ENCODE data around the gene FBXO4.

The FBXO4 gene, protein sequence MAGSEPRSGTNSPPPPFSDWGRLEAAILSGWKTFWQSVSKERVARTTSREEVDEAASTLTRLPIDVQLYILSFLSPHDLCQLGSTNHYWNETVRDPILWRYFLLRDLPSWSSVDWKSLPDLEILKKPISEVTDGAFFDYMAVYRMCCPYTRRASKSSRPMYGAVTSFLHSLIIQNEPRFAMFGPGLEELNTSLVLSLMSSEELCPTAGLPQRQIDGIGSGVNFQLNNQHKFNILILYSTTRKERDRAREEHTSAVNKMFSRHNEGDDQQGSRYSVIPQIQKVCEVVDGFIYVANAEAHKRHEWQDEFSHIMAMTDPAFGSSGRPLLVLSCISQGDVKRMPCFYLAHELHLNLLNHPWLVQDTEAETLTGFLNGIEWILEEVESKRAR

DNA sequence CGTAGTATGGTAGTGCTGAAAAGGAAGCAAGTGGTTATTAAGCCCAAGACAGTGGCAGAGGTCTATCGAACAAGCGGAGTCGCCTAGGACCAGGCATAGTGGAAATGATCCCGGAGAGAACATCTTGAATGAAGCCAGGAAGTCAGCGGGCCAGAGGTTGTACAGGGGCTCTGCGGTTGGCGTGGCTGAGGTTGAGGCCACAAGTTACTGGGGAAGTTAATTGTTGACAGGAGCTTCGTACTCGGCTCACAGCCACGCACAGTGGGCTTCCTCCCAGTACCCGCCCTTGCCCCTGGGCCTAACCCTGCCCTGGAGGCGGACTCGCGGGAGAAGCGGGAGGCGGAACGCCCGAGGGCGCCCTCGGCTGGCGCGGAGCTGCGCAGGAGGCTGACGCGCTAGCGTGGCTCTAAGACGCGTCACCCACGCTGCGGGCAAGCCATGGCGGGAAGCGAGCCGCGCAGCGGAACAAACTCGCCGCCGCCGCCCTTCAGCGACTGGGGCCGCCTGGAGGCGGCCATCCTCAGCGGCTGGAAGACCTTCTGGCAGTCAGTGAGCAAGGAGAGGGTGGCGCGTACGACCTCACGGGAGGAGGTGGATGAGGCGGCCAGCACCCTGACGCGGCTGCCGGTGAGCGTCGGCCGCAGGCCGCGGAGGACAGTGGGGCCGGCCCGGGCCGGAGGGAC lies at the start of gene FBXO4:
Gene FBXO4, plus strand, starts transcription at position 410 of the 683 bp plus-strand sequence. Its CDS starts 29 bp downstream, at position 439.
- peak; percentile 46 for DNase-seq

DNA sequence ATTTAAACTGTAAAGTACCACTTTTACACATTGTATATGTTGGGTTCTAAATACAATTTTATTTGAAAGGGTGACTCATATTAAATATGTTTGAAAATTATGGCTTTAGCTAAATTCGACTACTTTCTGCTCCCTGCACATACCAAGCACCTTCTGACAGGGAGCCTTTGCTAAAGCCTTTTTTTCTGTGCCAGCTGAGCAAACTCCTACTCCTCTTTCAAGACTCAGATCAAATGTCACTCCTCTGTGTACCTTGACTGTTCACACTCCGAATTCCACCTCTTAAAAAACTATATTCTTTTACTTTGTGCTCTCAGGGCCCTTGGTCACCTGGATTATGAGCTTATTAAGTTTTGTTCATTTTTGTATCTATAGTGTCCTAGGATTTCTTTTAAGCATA lies 48.4 kb upstream of the FBXO4 start:
- no peak for DNase-seq

DNA sequence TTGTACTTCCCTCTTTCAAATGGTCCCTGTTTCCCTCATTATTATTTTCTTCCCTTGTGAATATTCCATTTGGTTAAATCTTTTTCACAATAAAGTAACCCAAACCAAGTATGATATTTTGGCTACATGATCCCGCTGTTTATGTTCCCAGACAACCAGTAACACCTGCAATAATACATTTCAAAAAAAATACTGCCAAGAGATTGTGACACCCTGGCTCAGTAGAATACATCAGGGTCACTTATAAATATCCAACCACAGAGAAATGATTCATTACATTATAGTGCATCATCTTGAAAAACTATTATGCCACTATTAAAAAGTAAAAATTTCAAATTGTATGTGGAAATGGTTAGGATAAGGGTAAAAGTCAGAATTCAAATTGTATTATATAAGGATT lies 47.7 kb upstream of the FBXO4 start:
- no peak for DNase-seq

DNA sequence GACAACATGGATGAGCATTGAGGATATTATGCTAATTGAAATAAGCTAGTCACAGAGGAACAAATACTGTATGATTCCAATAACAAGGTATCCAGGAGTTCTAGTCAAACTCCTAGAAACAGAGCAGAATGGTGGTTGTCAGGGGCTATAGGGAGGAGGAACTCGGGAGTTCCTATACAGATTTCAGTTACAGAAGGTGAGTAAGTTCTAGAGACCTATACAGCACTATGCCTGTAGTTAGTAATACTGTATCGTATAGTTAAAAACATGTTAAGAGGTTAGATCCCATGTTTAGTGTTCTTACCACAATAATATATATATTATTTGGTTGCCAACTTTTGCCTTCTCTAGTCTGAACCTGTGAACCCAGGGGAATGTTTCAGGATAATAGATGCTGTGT lies 46.9 kb upstream of the FBXO4 start:
- no peak for DNase-seq

DNA sequence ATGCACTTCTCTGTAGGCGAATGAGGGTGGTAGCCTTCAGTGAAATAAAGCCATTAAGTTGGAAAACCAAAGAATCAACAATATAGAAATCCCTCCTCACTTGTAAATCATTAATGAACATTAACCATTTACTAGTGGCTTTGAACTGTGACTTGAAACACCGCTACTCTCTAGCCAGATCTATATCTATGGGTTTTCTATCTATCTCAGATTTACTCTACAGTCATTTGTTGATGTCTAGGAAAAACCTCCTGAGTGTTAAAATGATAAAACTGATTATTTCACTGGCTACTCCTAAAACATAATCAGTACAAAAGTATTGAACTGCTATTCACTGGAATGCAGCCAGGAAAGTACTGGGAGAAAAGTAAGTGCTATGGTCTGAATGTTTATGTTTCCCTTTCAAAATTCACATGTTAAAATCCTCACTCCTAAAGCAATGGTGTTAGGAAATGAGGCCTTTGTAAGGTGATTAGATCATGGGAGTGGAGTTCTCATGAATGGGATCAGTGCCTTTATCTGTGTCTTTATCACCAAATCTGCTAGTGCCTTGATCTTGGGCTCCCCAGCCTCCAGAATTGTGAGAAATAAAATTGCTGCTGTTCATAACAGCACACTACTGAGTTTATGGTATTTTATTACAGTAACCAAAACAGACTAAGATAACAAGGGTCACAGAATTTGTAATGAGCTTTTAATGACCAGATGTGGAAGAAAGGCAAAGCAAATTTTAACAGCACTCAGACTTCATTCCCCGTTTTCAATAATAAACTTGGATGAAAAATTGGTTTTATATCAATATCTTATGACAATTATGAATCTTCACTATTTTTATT lies 46.2 kb upstream of the FBXO4 start:
- DNase-seq = no peak

DNA sequence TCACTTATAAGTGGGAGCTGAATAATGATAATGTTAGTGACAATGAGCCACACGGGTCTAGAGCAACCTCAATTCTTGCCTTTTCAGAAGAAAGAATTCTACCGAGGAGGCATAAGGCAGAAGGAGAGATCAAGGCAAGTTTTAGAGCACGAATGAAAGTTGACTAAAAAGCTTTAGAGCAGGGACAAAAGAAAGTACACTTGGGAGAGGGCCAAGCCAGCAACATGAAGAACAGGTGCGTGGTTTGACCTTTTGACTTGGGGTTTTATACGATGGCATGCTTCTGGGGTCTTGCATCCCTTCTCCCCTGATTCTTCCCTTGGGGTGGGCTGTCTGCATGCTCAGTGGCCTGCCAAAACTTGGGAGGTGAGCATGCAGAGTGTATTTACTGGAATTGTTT lies 42.3 kb upstream of the FBXO4 start:
- DNase-seq = no peak

DNA sequence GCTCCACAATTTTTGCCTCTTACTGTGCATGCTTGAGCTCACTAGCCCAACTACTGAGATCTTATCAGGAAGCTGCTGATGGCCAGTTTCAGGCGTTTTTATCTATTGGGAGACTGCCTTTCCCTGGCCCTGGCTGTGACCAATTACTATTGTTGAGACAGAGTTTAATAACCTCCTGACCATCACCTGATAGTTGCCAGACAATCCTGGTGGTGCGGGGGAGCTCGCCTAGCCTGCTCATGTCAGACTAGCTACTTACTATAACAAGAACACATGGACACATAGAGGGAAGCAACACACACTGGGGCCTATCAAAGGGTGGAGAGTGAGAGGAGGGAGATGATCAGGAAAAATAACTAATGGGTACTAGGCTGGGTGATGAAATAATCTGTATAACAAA lies 41.8 kb upstream of the FBXO4 start:
- no peak for DNase-seq

DNA sequence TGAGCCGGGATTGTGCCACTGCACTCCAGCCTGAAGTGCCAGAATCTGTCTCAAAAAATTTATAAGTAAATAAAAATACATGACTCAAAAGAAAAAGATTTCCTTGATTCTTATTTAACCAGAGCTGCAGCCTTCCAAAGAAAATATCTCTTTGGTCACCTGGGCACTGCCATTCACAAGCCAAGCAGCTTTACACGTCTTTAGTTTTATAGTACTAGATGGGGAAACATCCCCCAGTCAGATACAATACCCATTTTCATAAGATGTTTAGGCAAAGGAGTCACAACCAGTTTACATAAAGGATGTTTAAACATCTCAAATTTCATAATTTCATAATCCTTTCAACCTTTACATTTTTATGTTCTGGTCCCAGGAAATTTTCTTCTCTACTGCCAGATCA lies 41.1 kb upstream of the FBXO4 start:
- no peak for DNase-seq

DNA sequence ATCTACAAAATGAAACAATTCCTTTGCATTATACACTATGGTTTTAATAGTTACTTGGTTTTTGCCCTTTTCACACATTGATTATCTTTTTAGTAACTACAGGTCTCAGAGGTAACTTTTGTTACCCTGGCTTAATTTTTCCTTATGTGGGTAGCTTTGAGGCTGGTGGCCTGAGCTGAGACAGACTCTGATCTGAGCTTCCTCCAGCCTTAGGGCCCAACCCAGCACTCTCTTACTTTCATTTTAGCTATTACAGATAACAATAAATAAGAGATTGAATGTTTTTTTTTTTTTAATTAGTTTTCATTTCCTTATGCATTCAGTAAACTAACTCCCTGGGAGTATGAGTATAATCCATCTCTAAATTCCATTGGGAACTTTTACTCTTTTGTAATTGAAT lies 39.8 kb upstream of the FBXO4 start:
- DNase-seq = no peak

DNA sequence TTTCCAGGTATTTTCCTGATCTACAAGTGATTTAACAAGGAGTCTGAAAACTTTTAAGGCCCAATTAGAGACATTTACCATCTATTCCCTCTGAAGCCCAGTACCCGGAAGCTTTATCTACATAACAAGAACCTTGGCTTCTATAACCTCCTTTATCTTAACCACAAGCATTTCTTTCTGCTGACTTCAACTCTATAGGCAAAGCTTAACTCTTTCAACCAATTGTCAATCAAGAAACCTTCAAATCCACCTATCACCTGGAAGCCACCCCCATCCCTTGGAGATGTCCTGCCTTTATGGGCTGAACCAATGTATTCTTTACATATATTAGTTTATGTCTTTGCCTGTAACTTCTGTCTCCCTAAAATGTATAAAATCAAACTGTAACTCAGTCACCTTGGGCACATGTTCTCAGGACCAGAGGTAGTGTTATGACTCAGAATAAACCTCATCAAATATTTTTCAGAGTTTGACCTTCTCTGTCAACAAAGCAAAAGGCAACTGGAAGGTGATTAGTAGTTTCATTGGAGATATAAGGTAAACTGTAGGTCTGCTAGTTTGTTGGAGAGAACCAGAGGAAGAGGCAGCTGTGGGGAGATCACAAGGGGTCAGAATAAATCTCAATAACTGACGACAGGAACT lies 33.9 kb upstream of the FBXO4 start:
- no peak for DNase-seq

DNA sequence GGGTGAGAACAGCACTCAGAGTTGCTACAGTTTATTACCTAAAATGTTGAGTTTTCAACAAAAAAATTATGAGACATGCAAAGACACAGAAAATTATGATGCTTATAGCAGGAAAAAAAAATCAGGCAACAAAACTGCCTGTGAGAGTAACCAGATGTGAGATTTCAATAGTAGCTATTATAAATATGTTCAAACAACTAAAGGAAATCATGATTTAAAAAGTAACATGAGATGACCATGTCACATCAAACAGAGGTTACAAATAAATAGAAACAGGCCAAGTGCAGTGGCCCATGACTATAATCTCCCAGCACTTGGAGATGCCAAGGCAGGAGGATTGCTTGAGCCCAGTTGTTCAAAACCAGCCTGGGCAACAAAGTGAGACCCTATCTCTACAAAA lies 33.0 kb upstream of the FBXO4 start:
- no peak for DNase-seq

DNA sequence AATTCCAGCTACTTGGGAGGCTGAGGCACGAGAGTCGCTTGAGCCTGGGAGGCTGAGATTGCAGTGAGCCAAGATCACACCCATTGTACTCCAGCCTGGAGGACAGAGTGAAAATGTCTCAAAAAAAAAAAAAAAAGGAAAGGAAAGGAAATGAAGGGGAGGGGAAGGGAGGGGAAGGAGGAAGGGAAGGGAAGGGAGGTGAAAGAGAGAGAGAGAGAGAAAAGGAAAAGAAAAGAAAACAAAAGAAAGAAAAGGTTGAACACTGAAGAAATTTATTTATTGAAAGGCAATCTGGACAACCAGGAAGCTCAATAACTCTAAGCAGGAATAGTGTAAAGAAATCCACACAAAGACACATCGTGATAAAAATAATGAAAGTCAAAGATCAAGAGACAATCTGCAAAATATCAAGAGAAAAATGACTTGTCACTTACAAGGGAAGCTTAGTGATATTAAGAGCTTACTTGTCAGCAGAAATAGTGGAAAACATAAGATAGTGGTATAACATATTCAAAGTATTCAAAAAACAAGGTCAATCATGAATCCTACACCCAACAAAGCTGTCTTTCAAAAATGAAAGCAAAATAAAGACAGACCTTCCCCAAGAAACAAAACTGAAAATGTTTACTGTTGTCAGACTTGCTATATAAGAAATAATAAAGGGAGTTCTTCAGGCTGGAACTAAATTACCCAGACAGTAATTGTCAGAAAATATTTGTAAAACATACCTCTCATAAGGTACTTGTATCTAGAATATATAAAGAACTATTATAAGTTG lies 31.8 kb upstream of the FBXO4 start:
- DNase-seq = no peak

DNA sequence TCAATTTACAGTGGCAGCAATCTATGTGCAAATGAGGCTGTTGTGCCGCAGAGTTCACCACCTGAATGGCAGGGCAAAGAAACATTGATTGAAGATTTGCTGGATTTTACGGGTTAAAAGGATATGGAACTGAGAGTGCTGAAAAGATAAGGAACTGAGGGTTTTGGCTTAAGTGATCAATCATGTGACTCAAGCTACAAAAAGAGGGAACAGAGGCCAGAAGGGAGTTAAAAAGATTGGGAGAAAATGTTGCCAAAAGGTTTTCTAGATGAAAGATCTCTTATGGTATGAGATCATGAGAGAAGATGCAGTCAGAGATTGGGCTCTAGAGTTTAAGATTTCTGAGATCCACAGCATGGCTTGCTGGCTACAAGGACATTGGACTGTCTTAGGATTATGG lies 28.9 kb upstream of the FBXO4 start:
- no peak for DNase-seq

DNA sequence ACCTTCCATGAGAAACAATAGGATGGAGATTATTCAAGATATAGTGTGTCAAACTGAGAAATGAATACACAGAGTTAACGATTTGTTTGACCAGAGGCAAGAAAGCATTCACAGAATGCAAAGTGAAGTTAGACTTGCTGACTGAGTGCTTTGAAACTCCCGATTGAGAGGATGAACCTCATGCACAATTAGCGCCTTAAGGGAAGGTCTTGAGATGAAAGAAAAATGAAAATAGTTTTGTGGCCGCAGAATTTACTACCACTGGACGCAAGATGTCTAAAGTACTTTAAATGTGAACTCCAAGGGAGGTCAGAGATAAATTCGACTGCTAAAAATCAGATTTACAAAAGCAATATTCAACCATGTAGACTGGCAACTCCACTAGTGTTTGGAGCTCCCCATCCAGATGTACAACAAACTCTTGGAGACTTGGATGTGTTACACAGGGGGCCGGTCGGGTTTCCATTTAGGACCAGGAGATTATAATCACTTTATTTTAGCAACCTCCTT lies 21.6 kb upstream of the FBXO4 start:
- DNase-seq = no peak

DNA sequence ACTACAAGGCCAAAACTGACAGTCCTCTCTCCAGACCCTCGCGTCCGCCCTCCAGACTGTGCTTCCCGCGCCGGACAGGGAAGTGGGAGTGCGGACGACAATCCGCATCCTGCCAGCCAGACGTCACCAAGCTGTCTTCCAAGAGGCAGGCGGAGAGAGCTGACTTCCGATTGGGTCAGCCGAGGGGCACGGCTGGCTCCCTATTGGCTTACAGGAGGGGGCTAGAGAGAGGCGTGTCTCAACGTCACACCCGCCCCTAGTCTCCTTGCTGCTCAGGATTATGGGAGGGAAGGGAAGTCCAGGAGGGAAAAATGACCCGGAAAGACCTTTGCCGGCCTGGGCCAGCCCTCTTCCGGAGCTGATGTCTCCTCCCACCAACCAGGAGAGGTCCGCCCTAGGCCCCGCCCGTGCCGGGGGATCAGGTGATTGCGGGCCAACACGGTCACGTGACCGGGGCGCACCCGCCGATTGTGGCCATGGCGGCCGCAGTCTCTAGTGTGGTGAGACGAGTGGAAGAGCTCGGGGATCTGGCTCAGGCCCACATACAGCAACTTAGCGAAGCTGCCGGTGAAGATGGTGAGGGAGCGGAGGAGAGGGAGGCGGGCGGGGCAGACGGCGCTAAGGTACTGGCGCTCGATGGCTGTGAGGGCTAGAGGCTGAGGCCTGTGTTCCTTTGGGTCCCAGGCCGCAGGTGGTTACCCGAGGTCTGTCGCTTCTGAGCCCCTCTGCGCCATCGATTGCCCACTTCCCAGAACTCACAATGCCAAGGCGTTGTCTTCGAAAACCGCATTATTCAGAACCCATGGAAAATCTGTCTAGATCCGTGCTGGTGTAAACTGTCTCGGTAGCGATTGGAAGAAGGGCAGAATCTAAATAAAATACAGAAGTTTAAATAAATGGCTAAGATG lies 20.9 kb upstream of the FBXO4 start, which contains the start of gene RIMOC1:
Gene RIMOC1, plus strand, starts transcription at position 453 of the 908 bp plus-strand sequence. Its CDS starts 24 bp downstream, at position 477.
- peak; percentile 98 for DNase-seq

DNA sequence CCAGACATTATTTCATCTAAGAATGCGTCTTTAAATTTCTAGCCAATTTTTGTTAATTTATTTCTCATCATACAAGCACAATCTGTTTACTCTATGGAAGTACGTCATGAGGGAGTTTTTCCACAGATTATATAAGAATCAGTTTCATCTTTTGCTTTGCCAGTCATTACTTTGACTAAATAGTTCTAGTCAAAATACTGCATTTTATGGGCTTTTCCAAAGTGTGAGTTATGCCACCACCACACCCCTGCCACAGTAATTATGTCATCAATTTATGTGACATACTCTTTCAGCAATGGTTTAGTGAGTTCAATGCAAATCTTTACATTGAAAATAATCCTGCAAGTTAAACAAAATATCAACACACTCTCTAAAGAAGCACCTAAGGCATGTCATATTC lies 18.9 kb upstream of the FBXO4 start:
- DNase-seq = no peak

DNA sequence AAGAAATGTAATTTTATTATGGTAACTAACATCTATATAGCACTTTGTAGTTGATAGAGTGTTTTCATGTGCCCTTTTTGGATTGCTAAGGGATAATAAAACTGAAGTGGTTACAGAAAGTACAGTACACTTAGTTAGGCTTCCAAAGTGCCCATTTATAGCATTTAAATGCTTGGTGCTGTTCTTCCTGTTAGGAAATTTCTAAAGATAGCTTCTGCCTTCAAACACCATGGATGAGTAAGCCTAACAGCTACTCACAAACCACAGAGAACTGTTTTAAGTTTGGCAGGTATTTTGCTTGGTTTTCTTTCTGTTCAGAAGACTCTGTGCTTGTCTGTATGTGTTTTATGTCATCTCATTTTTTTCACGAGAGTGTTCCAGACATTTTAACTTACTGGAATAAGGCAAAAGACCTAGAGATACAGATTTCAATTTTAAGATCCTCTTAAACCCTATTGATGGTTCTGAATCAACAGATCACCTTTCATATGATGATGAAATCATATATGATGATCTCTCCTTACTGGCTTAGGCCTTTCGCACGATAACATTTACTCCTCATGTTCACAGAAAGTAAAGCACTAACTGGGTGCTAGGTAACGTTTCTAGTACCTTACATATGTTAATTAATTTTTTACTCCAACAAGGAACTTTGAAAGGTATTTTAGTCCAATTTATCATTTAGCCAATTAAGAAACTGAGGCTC lies 16.6 kb upstream of the FBXO4 start:
- no peak for DNase-seq

DNA sequence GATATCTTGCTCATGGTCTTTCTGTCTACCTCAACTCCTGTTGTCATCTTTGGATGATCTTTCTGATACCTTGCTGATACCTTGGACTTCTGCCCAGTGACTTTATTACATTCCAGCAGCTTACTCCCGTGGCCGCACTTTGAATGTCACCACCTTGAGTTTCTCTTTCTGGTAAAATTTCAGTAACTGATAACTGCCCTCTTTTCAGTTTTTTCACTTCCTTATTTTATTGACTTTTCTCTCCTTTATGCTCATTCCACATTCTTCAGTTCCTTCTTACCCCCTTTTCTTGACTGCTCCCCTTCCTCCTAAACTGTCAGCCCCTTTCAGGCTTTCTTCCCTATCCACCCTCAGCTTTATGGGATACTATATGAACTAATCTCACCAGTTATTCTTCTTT lies 7.0 kb upstream of the FBXO4 start:
- DNase-seq = no peak

DNA sequence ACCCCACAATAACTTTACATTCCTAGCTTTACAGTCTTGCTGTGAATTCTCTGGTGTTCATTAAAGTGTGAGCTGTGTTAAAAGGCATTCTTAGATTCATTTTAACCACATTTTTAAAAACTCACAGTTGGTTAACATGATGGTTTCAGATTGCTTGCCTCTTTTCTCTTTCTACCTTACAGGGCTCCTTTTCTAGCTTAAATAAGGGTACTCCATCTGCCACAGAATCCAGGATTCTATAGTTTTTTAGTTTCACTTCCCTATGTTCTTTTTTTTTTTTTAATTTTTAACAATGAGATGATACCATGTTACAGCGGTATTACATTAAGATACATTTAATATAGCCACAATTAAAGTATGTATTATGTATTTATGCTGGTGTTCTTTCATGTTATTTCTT lies 3.9 kb upstream of the FBXO4 start:
- DNase-seq = no peak

DNA sequence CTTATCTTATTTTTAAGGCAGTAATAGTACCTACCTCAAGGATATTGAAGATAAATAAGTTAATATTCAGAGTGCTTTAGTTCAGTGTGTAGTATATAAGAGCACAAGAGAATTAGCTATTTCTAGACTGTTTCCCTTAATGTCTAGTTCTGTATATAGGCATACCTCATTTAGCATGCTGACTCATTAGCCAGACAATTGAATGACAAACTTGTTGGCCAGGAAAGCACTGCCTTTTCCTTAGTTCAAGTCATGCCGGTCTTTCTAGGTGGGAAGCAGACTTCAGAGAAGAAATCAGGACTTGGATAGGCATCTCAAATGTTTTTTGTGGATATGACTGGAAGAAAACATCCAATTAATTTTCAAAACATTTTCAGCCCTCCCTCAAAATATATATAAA lies 3.2 kb upstream of the FBXO4 start:
- no peak for DNase-seq
